Activated T-helper 17 cell treated with anti-CD3 and anti-CD28 coated beads, Interleukin-2, amount 50 U/mL, for 72 hours (primary cell): ENCODE results near the gene ATP11A. TPM values are rescaled to one million over a fixed set of nuclear protein-coding genes. Genes with fewer than 3 reads are reported as not detected.
"Not testable (repeated sequence)": the region's sequence is repeated elsewhere in the genome, so short reads cannot be mapped to it uniquely, and the experiment has no call there.

Experiments
- ATAC-seq: fragments of 150-1000 bp; cut with Tn5 transposase; replicated peaks from 2 replicates; pipeline ENCODE4 v1.10.0; 2021; ENCODE audit warnings: mild to moderate bottlenecking, moderate library complexity
- H3K27ac Mint-ChIP-seq: one replicate; pipeline ENCODE4 v1.8.0; 2022; ENCODE audit warnings: mixed read lengths
- H3K27me3 Mint-ChIP-seq: one replicate; pipeline ENCODE4 v1.8.0; 2022; ENCODE audit warnings: mixed read lengths
- H3K36me3 Mint-ChIP-seq: one replicate; pipeline ENCODE4 v1.8.0; 2022; ENCODE audit warnings: low read depth, mild to moderate bottlenecking, mixed read lengths
- H3K4me1 Mint-ChIP-seq: one replicate; pipeline ENCODE4 v1.8.0; 2022; ENCODE audit warnings: mixed read lengths
- H3K4me3 Mint-ChIP-seq: one replicate; pipeline ENCODE4 v1.8.0; 2022; ENCODE audit warnings: mild to moderate bottlenecking, mixed read lengths
- H3K9me3 Mint-ChIP-seq: one replicate; pipeline ENCODE4 v1.8.0; 2022; ENCODE audit warnings: mixed read lengths
- total RNA-seq, 2 donors: library from RNA; stranded (reverse); gene quantifications; one replicate each; pipeline ENCODE4 v1.2.3, GENCODE V29; 2022

ATP11A gene
- total RNA-seq, 2 donors from 2014 or later, result 39.7 to 48.6 TPM

- Mint-ChIP-seq H3K4me3 (no peak overlapping the region), H3K27me3 (no peaks in the 10 kb centered on the region), H3K27ac (no peak overlapping the region), H3K36me3 (peaks cover 19% of the 10 kb centered on the region), H3K4me1 (no peaks in the 10 kb centered on the region), H3K9me3 (no peaks in the 10 kb centered on the region)
- no peak for ATAC-seq
Observed at GRCh38 chr13:112791663-112792440, 102.0 kb downstream of the ATP11A start.

GRCh38 chr13:112792511-112792910, 102.7 kb downstream of the ATP11A start:
- Mint-ChIP-seq H3K27me3 (no peaks in the 10 kb centered on the region), H3K4me1 (no peaks in the 10 kb centered on the region), H3K9me3 (no peaks in the 10 kb centered on the region), H3K4me3 (no peak overlapping the region), H3K36me3 (peaks cover 23% of the 10 kb centered on the region), H3K27ac (no peak overlapping the region)
- no peak for ATAC-seq

GRCh38 chr13:112793545-112794445, 104.0 kb downstream of the ATP11A start:
- peaks cover 2% of the 10 kb centered on the region for H3K9me3 Mint-ChIP-seq
- no peak overlapping the region for H3K27ac Mint-ChIP-seq
- H3K4me3 Mint-ChIP-seq, result no peak overlapping the region

GRCh38 chr13:112795277-112795676, 105.4 kb downstream of the ATP11A start:
- no peaks in the 10 kb centered on the region for H3K4me1 Mint-ChIP-seq
- peaks cover 7% of the 10 kb centered on the region for H3K9me3 Mint-ChIP-seq
- no peak for ATAC-seq
- no peaks in the 10 kb centered on the region for H3K27me3 Mint-ChIP-seq
- no peak overlapping the region for H3K4me3 Mint-ChIP-seq
- no peak overlapping the region for H3K27ac Mint-ChIP-seq
- peaks cover 11% of the 10 kb centered on the region for H3K36me3 Mint-ChIP-seq

More at GRCh38 chr13:112793545-112794445, 104.0 kb downstream of the ATP11A start:
- Mint-ChIP-seq H3K4me1 (no peaks in the 10 kb centered on the region), H3K36me3 (peaks cover 15% of the 10 kb centered on the region), H3K27me3 (no peaks in the 10 kb centered on the region)
- no peak for ATAC-seq

GRCh38 chr13:112796190-112796915, 106.5 kb downstream of the ATP11A start:
- no peaks in the 10 kb centered on the region for H3K4me1 Mint-ChIP-seq

GRCh38 chr13:112799394-112799793, 109.6 kb downstream of the ATP11A start:
- Mint-ChIP-seq H3K4me3 (no peak overlapping the region), H3K4me1 (peaks cover 7% of the 10 kb centered on the region), H3K36me3 (peaks cover 4% of the 10 kb centered on the region), H3K27me3 (no peaks in the 10 kb centered on the region), H3K9me3 (peaks cover 7% of the 10 kb centered on the region), H3K27ac (peak overlapping the region; percentile 23)
- no peak for ATAC-seq

More at GRCh38 chr13:112796190-112796915, 106.5 kb downstream of the ATP11A start:
- Mint-ChIP-seq H3K27ac (no peak overlapping the region), H3K4me3 (no peak overlapping the region), H3K36me3 (peaks cover 11% of the 10 kb centered on the region), H3K9me3 (peaks cover 7% of the 10 kb centered on the region), H3K27me3 (no peaks in the 10 kb centered on the region)
- no peak for ATAC-seq

GRCh38 chr13:112800057-112800456, 110.2 kb downstream of the ATP11A start:
- H3K4me3 Mint-ChIP-seq, result no peak overlapping the region
- peaks cover 7% of the 10 kb centered on the region for H3K9me3 Mint-ChIP-seq
- H3K4me1 Mint-ChIP-seq, result peaks cover 7% of the 10 kb centered on the region
- H3K27me3 Mint-ChIP-seq, result no peaks in the 10 kb centered on the region
- peaks cover 10% of the 10 kb centered on the region for H3K36me3 Mint-ChIP-seq
- ATAC-seq, result no peak
- no peak overlapping the region for H3K27ac Mint-ChIP-seq

- not testable (repeated sequence) for H3K9me3 Mint-ChIP-seq, H3K4me1 Mint-ChIP-seq, ATAC-seq, H3K27ac Mint-ChIP-seq, H3K27me3 Mint-ChIP-seq, H3K4me3 Mint-ChIP-seq
- H3K36me3 Mint-ChIP-seq, result peaks cover 17% of the 10 kb centered on the region
Observed at GRCh38 chr13:112800807-112801206, 111.0 kb downstream of the ATP11A start.

GRCh38 chr13:112802802-112803195, 113.0 kb downstream of the ATP11A start:
- Mint-ChIP-seq H3K36me3 (peaks cover 33% of the 10 kb centered on the region), H3K27ac (no peak overlapping the region), H3K4me3 (no peak overlapping the region), H3K4me1 (peaks cover 7% of the 10 kb centered on the region), H3K9me3 (peaks cover 7% of the 10 kb centered on the region), H3K27me3 (no peaks in the 10 kb centered on the region)
- no peak for ATAC-seq

GRCh38 chr13:112803422-112803821, 113.6 kb downstream of the ATP11A start:
- H3K36me3 Mint-ChIP-seq, result peaks cover 33% of the 10 kb centered on the region
- H3K4me3 Mint-ChIP-seq, result no peak overlapping the region
- H3K9me3 Mint-ChIP-seq, result peaks cover 7% of the 10 kb centered on the region
- no peak for ATAC-seq
- H3K4me1 Mint-ChIP-seq, result peaks cover 7% of the 10 kb centered on the region
- H3K27ac Mint-ChIP-seq, result no peak overlapping the region
- no peaks in the 10 kb centered on the region for H3K27me3 Mint-ChIP-seq

GRCh38 chr13:112804374-112804773, 114.5 kb downstream of the ATP11A start:
- H3K27ac Mint-ChIP-seq, result no peak overlapping the region
- H3K9me3 Mint-ChIP-seq, result no peaks in the 10 kb centered on the region
- H3K27me3 Mint-ChIP-seq, result no peaks in the 10 kb centered on the region
- H3K4me3 Mint-ChIP-seq, result no peak overlapping the region
- H3K36me3 Mint-ChIP-seq, result peaks cover 33% of the 10 kb centered on the region
- peaks cover 7% of the 10 kb centered on the region for H3K4me1 Mint-ChIP-seq
- no peak for ATAC-seq

GRCh38 chr13:112806739-112807652, 117.2 kb downstream of the ATP11A start:
- H3K36me3 Mint-ChIP-seq, result peaks cover 56% of the 10 kb centered on the region
- H3K27ac Mint-ChIP-seq, result no peak overlapping the region
- no peak overlapping the region for H3K4me3 Mint-ChIP-seq
- H3K27me3 Mint-ChIP-seq, result no peaks in the 10 kb centered on the region
- peaks cover 7% of the 10 kb centered on the region for H3K4me1 Mint-ChIP-seq
- no peak for ATAC-seq
- H3K9me3 Mint-ChIP-seq, result no peaks in the 10 kb centered on the region

GRCh38 chr13:112807653-112808376, 118.0 kb downstream of the ATP11A start:
- H3K27me3 Mint-ChIP-seq, result no peaks in the 10 kb centered on the region
- H3K9me3 Mint-ChIP-seq, result no peaks in the 10 kb centered on the region
- no peak overlapping the region for H3K4me3 Mint-ChIP-seq
- no peak overlapping the region for H3K27ac Mint-ChIP-seq
- no peak for ATAC-seq
- H3K36me3 Mint-ChIP-seq, result peaks cover 56% of the 10 kb centered on the region
- H3K4me1 Mint-ChIP-seq, result peaks cover under 1% of the 10 kb centered on the region
